GM18508 (cell line): ENCODE results near the gene CNOT6L.

Experiments used
- ATAC-seq: cut with Tn5 transposase; IDR thresholded peaks from one replicate; pipeline ENCODE4 v1.9.1; 2021; ENCODE audit warnings: moderate number of reproducible peaks; ENCODE audit not compliant: insufficient read depth, unreplicated experiment

CNOT6L gene

DNA sequence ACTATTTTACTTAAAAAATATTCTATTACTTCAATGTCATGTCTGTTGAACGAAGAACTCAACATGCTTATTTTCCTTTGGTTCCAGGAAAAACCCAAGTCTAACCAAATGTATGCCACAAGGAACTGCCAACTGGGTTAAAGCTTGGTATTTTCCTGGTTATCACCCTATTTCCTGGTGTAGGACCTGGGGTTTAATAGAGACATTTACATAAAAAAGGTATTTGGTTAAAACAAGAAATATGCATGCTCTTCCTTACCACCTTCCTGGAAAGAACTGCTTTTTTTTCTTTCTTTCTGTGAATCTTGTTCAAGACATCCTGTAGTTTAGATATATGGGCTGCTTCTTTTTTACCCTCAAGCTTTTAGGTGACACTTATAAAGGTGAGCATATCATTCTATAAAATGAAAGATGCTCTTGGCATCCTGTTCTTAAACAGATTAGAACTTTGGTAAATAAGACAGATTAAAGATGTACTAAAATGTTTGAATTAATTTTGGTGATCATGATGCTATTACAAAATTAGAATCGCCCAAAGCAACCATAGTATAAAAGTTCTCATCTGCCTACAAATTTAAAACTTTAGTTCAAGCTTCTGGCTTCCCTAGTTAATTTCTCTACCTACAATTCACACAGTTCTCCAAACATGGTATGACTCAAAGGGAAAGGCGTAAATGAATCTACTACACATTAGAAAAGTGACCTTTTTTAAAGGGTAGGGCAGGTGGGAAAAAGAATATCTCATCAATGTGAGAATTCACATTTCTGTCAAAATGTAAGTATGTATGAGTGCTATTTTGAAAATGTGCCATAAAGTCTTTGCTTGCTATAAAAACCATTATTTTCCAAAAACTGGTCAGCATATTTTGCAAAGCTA, 103.5 kb downstream of the CNOT6L start:
- no peak for ATAC-seq

DNA sequence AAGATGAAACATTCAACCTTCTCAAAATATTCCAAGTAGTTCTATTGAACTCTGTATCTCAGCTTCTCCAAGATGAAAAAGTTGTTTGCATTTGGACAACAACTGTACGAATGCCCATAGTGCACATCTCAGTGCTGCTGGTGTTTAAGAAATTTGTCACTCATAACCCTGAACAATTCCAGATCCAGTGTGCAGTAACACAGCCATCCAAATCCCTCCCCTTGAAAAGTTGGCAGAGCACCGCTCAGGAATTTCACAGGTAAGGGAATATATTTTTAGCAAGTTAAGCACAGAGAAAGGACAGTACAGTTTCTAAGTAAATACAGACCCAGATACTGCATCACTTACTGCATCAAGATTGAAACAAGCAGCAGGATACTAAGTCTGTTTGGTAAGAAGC, 104.7 kb downstream of the CNOT6L start:
- ATAC-seq, result no peak

GRCh38 chr4:77713884-77714283, 105.3 kb downstream of the CNOT6L start:
- no peak for ATAC-seq

GRCh38 chr4:77712675-77713074, 106.5 kb downstream of the CNOT6L start:
- no peak for ATAC-seq

- no peak for ATAC-seq
Observed at GRCh38 chr4:77711469-77711868, 107.7 kb downstream of the CNOT6L start.

DNA sequence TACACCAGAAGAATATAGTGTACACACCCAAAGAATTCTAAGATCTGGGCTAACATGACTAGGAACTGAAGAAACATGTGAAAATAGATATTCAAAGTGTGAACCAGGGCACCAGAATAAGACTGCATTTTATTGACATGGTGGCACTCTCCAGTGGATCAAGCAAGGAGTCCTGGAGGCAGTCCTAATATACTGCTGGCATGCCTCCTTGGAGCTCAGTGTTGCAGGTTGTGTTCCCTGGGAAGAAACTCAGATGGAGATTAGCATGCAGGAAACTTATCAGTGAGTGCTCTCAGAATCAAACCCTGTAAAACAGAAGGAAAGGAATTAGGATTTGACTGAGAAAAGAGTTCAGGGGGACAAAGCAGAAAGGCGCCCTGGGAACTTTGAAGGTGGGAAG, 108.5 kb downstream of the CNOT6L start:
- ATAC-seq, result no peak

- ATAC-seq, result no peak
Observed at GRCh38 chr4:77710059-77710458, 109.1 kb downstream of the CNOT6L start.

GRCh38 chr4:77706717-77707116, 112.5 kb downstream of the CNOT6L start:
- no peak for ATAC-seq

- ATAC-seq, result no peak
Observed at GRCh38 chr4:77703666-77704065, 115.5 kb downstream of the CNOT6L start.

GRCh38 chr4:77701121-77701520, 118.0 kb downstream of the CNOT6L start:
- no peak for ATAC-seq

- no peak for ATAC-seq
Observed at GRCh38 chr4:77699731-77700210, 119.4 kb downstream of the CNOT6L start.

GRCh38 chr4:77697860-77698590, 121.1 kb downstream of the CNOT6L start:
- ATAC-seq, result no peak

DNA sequence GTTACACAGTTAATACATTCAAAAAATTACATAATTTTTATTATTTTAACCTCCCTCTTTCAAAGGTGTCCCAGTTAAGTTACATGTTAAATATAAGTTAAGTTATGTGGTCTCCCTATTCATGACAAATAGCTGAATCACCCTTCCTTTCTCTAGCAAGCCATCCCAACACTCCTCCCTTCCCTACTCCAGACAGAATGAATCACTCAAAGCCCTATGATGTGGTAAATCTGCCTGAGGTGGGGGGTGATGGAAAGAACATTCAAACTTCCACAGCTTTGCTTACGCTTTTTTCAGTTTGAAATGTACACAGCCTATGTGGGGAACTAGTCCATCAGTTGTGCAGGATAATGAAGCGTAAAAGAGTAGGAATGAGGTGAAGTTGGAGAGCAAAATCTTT, 123.4 kb downstream of the CNOT6L start:
- no peak for ATAC-seq

- ATAC-seq, result no peak
Observed at GRCh38 chr4:77692847-77693432, 126.2 kb downstream of the CNOT6L start.

DNA sequence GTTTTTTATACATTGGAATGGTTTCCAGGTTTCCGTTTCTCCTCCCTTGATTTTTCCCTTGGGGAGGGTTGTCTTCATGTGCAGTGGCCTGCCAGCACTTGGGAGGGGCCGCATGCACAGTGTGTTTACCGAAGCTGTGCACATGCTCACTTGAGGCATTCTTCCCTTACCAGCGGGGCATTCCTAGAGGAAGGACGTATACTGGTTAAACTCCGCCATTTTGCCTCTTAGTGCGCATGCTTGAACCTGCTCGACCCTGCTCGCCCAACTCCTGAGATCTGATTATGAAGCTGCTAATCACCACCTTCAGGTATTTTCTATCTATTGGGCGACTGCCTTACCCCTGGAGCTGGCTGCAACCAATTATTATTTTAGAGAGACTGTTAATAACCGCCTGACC, 137.4 kb downstream of the CNOT6L start:
- ATAC-seq, result no peak

- no peak for ATAC-seq
Observed at GRCh38 chr4:77676842-77677241, 142.3 kb downstream of the CNOT6L start.

DNA sequence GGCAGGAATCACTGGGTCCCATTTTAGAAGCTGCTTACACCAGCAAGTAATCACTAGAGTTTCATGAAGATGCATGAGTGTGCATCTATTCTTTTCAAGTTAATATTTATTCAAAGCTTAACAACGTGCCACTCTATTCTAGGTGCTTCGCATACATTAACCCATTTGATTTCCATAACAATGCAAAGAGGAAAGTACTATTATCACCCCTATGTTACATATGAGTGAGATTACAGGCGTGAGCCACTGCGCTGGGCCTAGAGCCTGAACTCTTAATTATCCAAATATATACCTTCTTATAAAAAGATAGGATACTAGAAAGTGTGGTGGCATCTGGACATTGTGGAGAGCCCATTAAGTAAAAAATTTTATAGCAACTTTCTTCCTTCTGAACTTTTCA, 148.1 kb downstream of the CNOT6L start:
- no peak for ATAC-seq

GRCh38 chr4:77669946-77670590, 149.1 kb downstream of the CNOT6L start:
- no peak for ATAC-seq

GRCh38 chr4:77665381-77666069, 153.6 kb downstream of the CNOT6L start:
- ATAC-seq, result no peak
